HG03135 (cell line): ENCODE measurements around the gene ATP5F1D.

Experiments used
- ATAC-seq: cut with Tn5 transposase; IDR thresholded peaks from one replicate; pipeline ENCODE4 v1.9.1; 2021; ENCODE audit warnings: mild to moderate bottlenecking, moderate library complexity; ENCODE audit not compliant: unreplicated experiment

The ATP5F1D gene

GRCh38 chr19:1290196-1290702 lies 48.7 kb downstream of the ATP5F1D start:
- no peak for ATAC-seq

GRCh38 chr19:1290703-1291651 lies 49.4 kb downstream of the ATP5F1D start:
- ATAC-seq = no peak

GRCh38 chr19:1291761-1292418 lies 50.3 kb downstream of the ATP5F1D start:
- ATAC-seq = no peak

DNA sequence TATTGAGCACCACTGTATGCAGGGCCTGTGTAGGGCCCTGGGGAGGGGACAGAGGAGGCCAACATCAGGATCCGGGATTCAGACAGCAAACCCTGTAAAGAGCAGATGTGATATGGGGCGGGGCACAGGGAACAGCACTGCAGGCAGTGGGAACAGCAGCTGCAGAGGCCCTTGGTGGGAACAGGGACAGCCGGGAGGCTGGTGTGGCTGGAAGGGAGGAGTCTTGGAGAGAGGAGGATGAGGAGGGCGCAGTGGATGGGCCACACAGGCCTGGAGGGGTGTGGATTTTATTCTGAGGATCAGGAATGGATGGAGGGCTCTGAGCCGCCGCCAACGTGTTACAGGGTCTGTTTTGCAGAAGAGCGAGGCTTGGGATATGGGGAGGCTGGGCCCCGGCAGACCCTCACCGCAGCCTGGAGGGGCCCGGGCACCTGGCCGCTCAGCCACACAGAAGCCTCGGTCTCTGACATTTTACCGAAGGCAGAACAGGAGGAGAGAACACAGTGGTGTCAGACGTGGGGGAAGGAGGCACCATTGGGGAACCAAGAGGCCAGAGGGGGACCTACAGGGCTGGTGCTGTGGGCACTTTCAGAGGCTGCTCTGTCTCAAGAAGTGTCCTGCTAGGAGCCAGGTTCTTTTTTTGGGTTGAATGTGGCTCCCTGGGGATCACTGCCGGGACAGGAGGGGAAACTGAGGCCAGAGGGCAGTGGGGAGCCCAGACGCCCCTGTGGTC lies 51.0 kb downstream of the ATP5F1D start:
- no peak for ATAC-seq

GRCh38 chr19:1293782-1294604 lies 52.4 kb downstream of the ATP5F1D start:
- ATAC-seq = no peak
